IMR-90 (cell line): ENCODE measurements around the gene BAZ1A. TPM values are rescaled to one million over a fixed set of nuclear protein-coding genes. Genes with fewer than 3 reads are reported as not detected.

Experiments
- ATAC-seq: fragments of 200-7000 bp; cut with Tn5 transposase; 2 replicates; pipeline ENCODE4 v1.9.1; 2020; ENCODE audit warnings: low read depth, mild to moderate bottlenecking, moderate library complexity
- BruUV-seq: library from RNA; stranded (reverse); fragments of 400-500 nt; replicated peaks from 2 replicates; lab custom pipeline; 2021; lab: Mats Ljungman, UMichigan
- CTCF ChIA-PET: fragments of 300-600 bp; formaldehyde crosslinking; extraction: SDS; loops from one replicate; lab custom pipeline; 2021; ENCODE audit warnings: antibody characterized with exemption; lab: Yijun Ruan, JAX
- POLR2A ChIA-PET: fragments of 300-600 bp; sonication (Branson Sonifier 250); formaldehyde crosslinking; loops from one replicate; lab custom pipeline; 2022; ENCODE audit warnings: antibody characterized with exemption; ENCODE audit not compliant: unreplicated experiment; lab: Charles Lee
- DNase-seq: peaks from one replicate; pipeline ENCODE4 v3.0.0; 2013
- H2AFZ ChIP-seq: replicated peaks from 2 replicates; pipeline ENCODE3; 2013; ENCODE audit warnings: low read length, mild to moderate bottlenecking; ENCODE audit not compliant: poor library complexity
- H2AK5ac ChIP-seq: 2 replicates; pipeline ENCODE4 v1.6.1; 2013; ENCODE audit warnings: low read depth, low read length, inconsistent platforms
- H2AK9ac ChIP-seq: replicated peaks from 2 replicates; pipeline ENCODE3; 2013; ENCODE audit warnings: mild to moderate bottlenecking, low read depth, low read length, moderate library complexity; ENCODE audit not compliant: poor library complexity
- H2BK120ac ChIP-seq: 2 replicates; pipeline ENCODE4 v1.6.1; 2013; ENCODE audit warnings: low read depth, low read length, inconsistent platforms
- H2BK15ac ChIP-seq: 3 replicates; pipeline ENCODE4 v1.6.1; 2013; ENCODE audit warnings: low read depth, low read length, inconsistent platforms
- H2BK20ac ChIP-seq: 2 replicates; pipeline ENCODE4 v1.6.1; 2013; ENCODE audit warnings: low read depth, mild to moderate bottlenecking, inconsistent platforms, low read length, moderate library complexity
- H2BK5ac ChIP-seq: 2 replicates; pipeline ENCODE4 v1.6.1; 2013; ENCODE audit warnings: mild to moderate bottlenecking, low read depth, low read length, inconsistent platforms; ENCODE audit not compliant: poor library complexity, severe bottlenecking
- H3K14ac ChIP-seq: replicated peaks from 2 replicates; pipeline ENCODE4 v1.6.1; 2013; ENCODE audit warnings: low read depth, low read length, inconsistent platforms
- H3K18ac ChIP-seq: 2 replicates; pipeline ENCODE4 v1.6.1; 2013; ENCODE audit warnings: low read depth, low read length, control low read depth
- H3K23ac ChIP-seq: 2 replicates; pipeline ENCODE4 v1.6.1; 2013; ENCODE audit warnings: low read depth, low read length, inconsistent platforms
- H3K27ac ChIP-seq: 2 replicates; pipeline ENCODE4 v1.5.1; 2013; ENCODE audit warnings: mild to moderate bottlenecking, control low read depth, low read length; ENCODE audit not compliant: insufficient read depth
- H3K27me3 ChIP-seq: 2 replicates; pipeline ENCODE4 v1.6.1; 2013; ENCODE audit warnings: low read length; ENCODE audit not compliant: control insufficient read depth, insufficient read depth
- H3K36me3 ChIP-seq: 2 replicates; pipeline ENCODE4 v1.6.1; 2013; ENCODE audit warnings: low read length, mixed read lengths; ENCODE audit not compliant: control insufficient read depth, insufficient read depth
- H3K4ac ChIP-seq: 2 replicates; pipeline ENCODE4 v1.6.1; 2013; ENCODE audit warnings: low read depth, low read length, inconsistent platforms
- H3K4me1 ChIP-seq: 2 replicates; pipeline ENCODE4 v1.6.1; 2013; ENCODE audit warnings: low read length, mixed read lengths; ENCODE audit not compliant: control insufficient read depth, insufficient read depth
- H3K4me2 ChIP-seq: 2 replicates; pipeline ENCODE4 v1.6.1; 2013; ENCODE audit warnings: low read depth, mild to moderate bottlenecking, control low read depth, low read length, moderate library complexity
- H3K4me3 ChIP-seq: 2 replicates; pipeline ENCODE4 v1.5.1; 2013; ENCODE audit warnings: low read depth, mild to moderate bottlenecking, control low read depth, low read length, moderate library complexity; ENCODE audit not compliant: insufficient read depth
- H3K56ac ChIP-seq: 2 replicates; pipeline ENCODE4 v1.6.1; 2013; ENCODE audit warnings: low read length, inconsistent platforms; ENCODE audit not compliant: insufficient read depth; ENCODE audit errors: extremely low read depth
- H3K79me1 ChIP-seq, 2 experiments: 2 replicates each; pipeline ENCODE4 v1.6.1; 2013; ENCODE audit warnings: low read length in 2 of 2, inconsistent platforms in 1 of 2, low read depth in 1 of 2
- H3K9ac ChIP-seq: 2 replicates; pipeline ENCODE4 v1.6.1; 2013; ENCODE audit warnings: low read depth, low read length, control low read depth
- H3K9me1 ChIP-seq: 2 replicates; pipeline ENCODE4 v1.6.1; 2013; ENCODE audit warnings: low read length, inconsistent platforms; ENCODE audit not compliant: insufficient read depth
- H3K9me3 ChIP-seq: 2 replicates; pipeline ENCODE4 v1.6.1; 2013; ENCODE audit warnings: low read length; ENCODE audit not compliant: control insufficient read depth, insufficient read depth
- H4K20me1 ChIP-seq: 2 replicates; pipeline ENCODE4 v1.6.1; 2013; ENCODE audit warnings: low read length, inconsistent platforms; ENCODE audit not compliant: insufficient read depth
- H4K5ac ChIP-seq: 2 replicates; pipeline ENCODE4 v1.6.1; 2013; ENCODE audit warnings: mild to moderate bottlenecking, low read depth, low read length, control low read depth
- H4K8ac ChIP-seq, 2 experiments: 2 replicates each; pipeline ENCODE4 v1.6.1; 2013; ENCODE audit warnings: low read depth in 2 of 2, low read length in 2 of 2, control low read depth in 1 of 2, inconsistent platforms in 1 of 2
- H4K91ac ChIP-seq: 2 replicates; pipeline ENCODE4 v1.6.1; 2013; ENCODE audit warnings: low read depth, low read length, inconsistent platforms; ENCODE audit not compliant: insufficient read depth
- BHLHE40 ChIP-seq: fragments of 150-350 bp; IDR thresholded peaks from 2 replicates; pipeline ENCODE4 v1.6.1; 2016; ENCODE audit warnings: mild to moderate bottlenecking, low read depth, low read length
- CEBPB ChIP-seq: IDR thresholded peaks from 2 replicates; pipeline ENCODE4 v1.6.1; 2012; ENCODE audit warnings: low read depth, low read length, improper control_type of control experiment
- FOS ChIP-seq: fragments of 150-350 bp; IDR thresholded peaks from 2 replicates; pipeline ENCODE4 v1.6.1; 2016; ENCODE audit warnings: low read depth, low read length
- MAFK ChIP-seq: IDR thresholded peaks from 2 replicates; pipeline ENCODE4 v1.6.1; 2012; ENCODE audit warnings: low read depth, low read length, improper control_type of control experiment
- MAZ ChIP-seq: IDR thresholded peaks from 2 replicates; pipeline ENCODE4 v1.6.1; 2012; ENCODE audit warnings: low read depth, mild to moderate bottlenecking, low read length, improper control_type of control experiment, moderate library complexity, borderline replicate concordance
- MXI1 ChIP-seq: IDR thresholded peaks from 2 replicates; pipeline ENCODE4 v1.6.1; 2012; ENCODE audit warnings: low read depth, mild to moderate bottlenecking, low read length, moderate library complexity, borderline replicate concordance
- RCOR1 ChIP-seq: IDR thresholded peaks from 2 replicates; pipeline ENCODE4 v1.6.1; 2012; ENCODE audit warnings: mild to moderate bottlenecking, low read length, improper control_type of control experiment; ENCODE audit not compliant: insufficient replicate concordance
- USF2 ChIP-seq: fragments of 150-350 bp; IDR thresholded peaks from 2 replicates; pipeline ENCODE4 v1.6.1; 2017; ENCODE audit warnings: mild to moderate bottlenecking, antibody characterized with exemption, low read length, low read depth
- WGBS, 2 experiments: methylation state at CpG; one replicate each; pipeline versions ENCODE4 v1.1.5 to v1.1.7; 2013; ENCODE audit warnings: missing lambda C conversion rate in 2 of 2; ENCODE audit not compliant: insufficient read length in 1 of 2; ENCODE audit errors: extremely low coverage in 2 of 2; 5-methylcytosine and 5-hydroxymethylcytosine counted together
- dilution Hi-C: fragments of 300-500 bp; cut with HindIII; formaldehyde crosslinking; loops from one replicate; pipeline ENCODE4 v1.14.3; 2018; ENCODE audit warnings: low sequenced_read_pairs; ENCODE audit not compliant: unreplicated experiment
- in situ Hi-C: fragments of 300-500 bp; cut with MboI; formaldehyde crosslinking; loops from 3 replicates; pipeline ENCODE4 v1.14.3; 2019; ENCODE audit warnings: low sequenced_read_pairs, inconsistent platforms, mixed read lengths
- intact Hi-C: fragments of 100-400 bp; cut with micrococcal nuclease; formaldehyde crosslinking; loops from 2 replicates; pipeline ENCODE4 v1.10.0; 2022
- polyA plus RNA-seq, 3 experiments: library from polyadenylated mRNA; depleted of rRNA; stranded (reverse); fragments of >200 nt; gene quantifications; 2 replicates each; pipeline ENCODE4 v1.2.3, GENCODE V29; 2012; ENCODE audit warnings: low replicate concordance in 1 of 3
- total RNA-seq: library from RNA; depleted of rRNA; stranded (reverse); fragments of >200 nt; gene quantifications from 2 replicates; pipeline ENCODE4 v1.2.3, GENCODE V29; 2012

BAZ1A gene
- total and polyA plus RNA-seq, 2 of the 4 experiments (the other 2 are of a cell fraction): 15.3 to 23.8 TPM

GRCh38 chr14:34796902-34797301, 78.3 kb downstream of the BAZ1A start:
- Histone ChIP-seq H2AFZ (no peak overlapping the region), H2BK20ac (no peak overlapping the region), H4K20me1 (no peaks in the 10 kb centered on the region), H3K14ac (no peak overlapping the region), H4K91ac (no peak overlapping the region), H3K79me1 (peaks cover 4 to 19% of the 10 kb centered on the region in 2 experiments; a peak in 1 of 4 replicates), H3K36me3 (peaks cover 19% of the 10 kb centered on the region), H3K4me2 (no peak overlapping the region), H3K27me3 (no peaks in the 10 kb centered on the region), H4K8ac (no peak overlapping the region), H2BK120ac (no peak overlapping the region), H3K9me3 (peaks cover 2% of the 10 kb centered on the region; the same call in 1 of the 2 replicates), H3K4me1 (peaks cover 3% of the 10 kb centered on the region; the same call in 1 of the 2 replicates), H3K23ac (no peak overlapping the region), H2AK5ac (no peak overlapping the region), H2BK15ac (no peak overlapping the region), H3K4me3 (no peak overlapping the region), H3K9ac (no peak overlapping the region), H3K4ac (no peak overlapping the region), H2BK5ac (no peak overlapping the region), H3K18ac (no peak overlapping the region), H2AK9ac (no peak overlapping the region), H3K9me1 (peaks cover 2% of the 10 kb centered on the region; the same call in 1 of the 2 replicates), H4K5ac (no peak overlapping the region), H3K27ac (no peak overlapping the region), H3K56ac (no peak overlapping the region)
- in situ Hi-C loops (no loop called here), dilution Hi-C loops (no loop called here), intact Hi-C loops (no loop called here)
- ChIA-PET POLR2A (no interaction called here), CTCF (interaction anchor here (0.6 to 0.7 kb wide), 2 partner anchors 15 to 154 kb away, joined by 3 read pairs; no protein-coding TSS in a partner anchor)
- no peak for DNase-seq
- BruUV-seq: no TSS peak
- WGBS, 2 experiments: no CpG with 5 or more reads among the region's 1 CpG
- TF ChIP-seq BHLHE40 (no peak), USF2 (no peak), RCOR1 (no peak), MXI1 (no peak), CEBPB (no peak), MAZ (no peak), MAFK (no peak), FOS (no peak)
- no peak for ATAC-seq
